ENCODE measurements around the gene GPHA2. TPM values are rescaled to one million over a fixed set of nuclear protein-coding genes. Genes with fewer than 3 reads are reported as not detected.

GPHA2 gene
- total and polyA plus RNA-seq, 2 of the 13 experiments (the other 11 are each of a cell fraction or from before 2014, with no cell fraction given): 13.0 to 19.1 TPM

DNA sequence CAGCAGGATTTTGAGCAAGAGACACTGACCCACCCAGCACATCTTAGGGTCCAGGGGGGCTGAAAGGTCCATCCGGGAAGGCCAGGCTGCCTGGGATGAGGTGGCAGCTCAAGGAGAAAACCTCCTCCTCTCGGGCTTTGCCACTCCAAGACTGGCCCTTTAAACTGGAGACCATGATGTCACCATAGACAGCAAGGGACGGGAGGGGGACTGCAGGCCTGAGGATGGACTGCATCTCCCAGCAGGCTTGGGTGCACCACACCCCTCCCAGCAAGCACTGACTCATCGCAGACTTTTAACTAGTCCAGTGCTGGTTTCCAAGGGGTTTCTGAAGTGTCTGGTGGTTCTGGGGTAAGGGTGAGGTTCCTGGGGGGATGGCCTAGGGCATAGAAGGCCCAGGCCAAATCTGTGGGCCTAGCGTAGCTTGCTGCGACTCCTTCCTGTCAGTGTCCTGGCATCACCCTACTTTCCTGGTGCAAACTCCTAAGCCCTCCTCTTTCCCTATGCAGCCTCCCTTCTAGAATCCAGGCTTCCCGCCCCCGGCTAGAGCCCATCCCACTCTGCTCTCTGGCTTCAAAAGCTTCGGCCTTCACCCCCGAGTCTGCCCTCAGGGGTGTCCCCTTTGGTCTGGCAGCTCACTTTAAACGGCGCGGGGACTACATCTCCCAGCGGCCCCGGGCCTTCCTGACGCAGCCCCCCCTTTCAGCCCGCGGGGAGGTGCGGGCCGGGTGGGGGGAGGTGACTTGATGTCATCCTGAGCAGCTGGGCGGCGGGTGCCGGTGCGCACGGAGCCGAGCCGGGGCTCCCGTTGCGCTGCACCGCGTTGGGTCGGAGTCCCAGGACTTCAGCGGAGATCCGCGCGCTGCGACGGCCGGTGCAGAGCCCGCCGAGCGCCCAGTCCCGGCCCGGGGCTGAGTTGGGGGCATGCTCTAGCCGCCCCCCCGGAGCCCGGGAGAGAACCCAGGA is 11.5 kb downstream of the GPHA2 start, which contains the start of gene PPP2R5B (continued):
- TF ChIP-seq, protein P1, sequence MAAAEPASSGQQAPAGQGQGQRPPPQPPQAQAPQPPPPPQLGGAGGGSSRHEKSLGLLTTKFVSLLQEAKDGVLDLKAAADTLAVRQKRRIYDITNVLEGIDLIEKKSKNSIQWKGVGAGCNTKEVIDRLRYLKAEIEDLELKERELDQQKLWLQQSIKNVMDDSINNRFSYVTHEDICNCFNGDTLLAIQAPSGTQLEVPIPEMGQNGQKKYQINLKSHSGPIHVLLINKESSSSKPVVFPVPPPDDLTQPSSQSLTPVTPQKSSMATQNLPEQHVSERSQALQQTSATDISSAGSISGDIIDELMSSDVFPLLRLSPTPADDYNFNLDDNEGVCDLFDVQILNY (CRISPR knock-in tag; conservative IDR thresholded peaks at IDR 0.05): peak; percentile 51; the same call in 1 of the 2 replicates
- TF ChIP-seq STAT5B (CRISPR knock-in tag; IDR thresholded peaks at IDR 0.05) (no peak), ZFP37 (CRISPR knock-in tag; IDR thresholded peaks at IDR 0.05; ENCODE audit: borderline replicate concordance) (no peak; the same call in 1 of the 2 replicates), JUN (CRISPR knock-in tag; IDR thresholded peaks at IDR 0.05) (peak; percentile 93), ZNF234 (CRISPR knock-in tag; conservative IDR thresholded peaks at IDR 0.05) (no peak), KLF11 (CRISPR knock-in tag; IDR thresholded peaks at IDR 0.05) (no peak), ZNF121 (CRISPR knock-in tag; IDR thresholded peaks at IDR 0.05) (no peak), NFATC3 (CRISPR knock-in tag; IDR thresholded peaks at IDR 0.05) (0 out of 2 replicates have a peak, but pooled peaks have one; percentile 15), ZNF501 (CRISPR knock-in tag; IDR thresholded peaks at IDR 0.05) (peak; percentile 91), PHF21A (CRISPR knock-in tag; IDR thresholded peaks at IDR 0.05) (peak; percentile 68), GTF3A (CRISPR knock-in tag; conservative IDR thresholded peaks at IDR 0.05) (no peak), ZFP41 (CRISPR knock-in tag; IDR thresholded peaks at IDR 0.05; ENCODE audit: borderline replicate concordance) (no peak), HNF4A (CRISPR knock-in tag; IDR thresholded peaks at IDR 0.05) (no peak), NFKBIZ (CRISPR knock-in tag; IDR thresholded peaks at IDR 0.05) (no peak), ZNF670 (CRISPR knock-in tag; IDR thresholded peaks at IDR 0.05; ENCODE audit: borderline replicate concordance) (no peak)
- TF ChIP-seq, protein P2, sequence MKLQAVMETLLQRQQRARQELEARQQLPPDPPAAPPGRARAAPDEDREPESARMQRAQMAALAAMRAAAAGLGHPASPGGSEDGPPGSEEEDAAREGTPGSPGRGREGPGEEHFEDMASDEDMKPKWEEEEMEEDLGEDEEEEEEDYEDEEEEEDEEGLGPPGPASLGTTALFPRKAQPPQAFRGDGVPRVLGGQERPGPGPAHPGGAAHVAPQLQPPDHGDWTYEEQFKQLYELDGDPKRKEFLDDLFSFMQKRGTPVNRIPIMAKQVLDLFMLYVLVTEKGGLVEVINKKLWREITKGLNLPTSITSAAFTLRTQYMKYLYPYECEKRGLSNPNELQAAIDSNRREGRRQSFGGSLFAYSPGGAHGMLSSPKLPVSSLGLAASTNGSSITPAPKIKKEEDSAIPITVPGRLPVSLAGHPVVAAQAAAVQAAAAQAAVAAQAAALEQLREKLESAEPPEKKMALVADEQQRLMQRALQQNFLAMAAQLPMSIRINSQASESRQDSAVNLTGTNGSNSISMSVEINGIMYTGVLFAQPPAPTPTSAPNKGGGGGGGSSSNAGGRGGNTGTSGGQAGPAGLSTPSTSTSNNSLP (IDR thresholded peaks at IDR 0.05; ENCODE audit: low read depth, low read length): no peak
- TF ChIP-seq, protein P3, sequence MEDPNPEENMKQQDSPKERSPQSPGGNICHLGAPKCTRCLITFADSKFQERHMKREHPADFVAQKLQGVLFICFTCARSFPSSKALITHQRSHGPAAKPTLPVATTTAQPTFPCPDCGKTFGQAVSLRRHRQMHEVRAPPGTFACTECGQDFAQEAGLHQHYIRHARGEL (CRISPR knock-in tag; IDR thresholded peaks at IDR 0.05): no peak
- TF ChIP-seq, protein P4, sequence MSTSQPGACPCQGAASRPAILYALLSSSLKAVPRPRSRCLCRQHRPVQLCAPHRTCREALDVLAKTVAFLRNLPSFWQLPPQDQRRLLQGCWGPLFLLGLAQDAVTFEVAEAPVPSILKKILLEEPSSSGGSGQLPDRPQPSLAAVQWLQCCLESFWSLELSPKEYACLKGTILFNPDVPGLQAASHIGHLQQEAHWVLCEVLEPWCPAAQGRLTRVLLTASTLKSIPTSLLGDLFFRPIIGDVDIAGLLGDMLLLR (CRISPR knock-in tag; IDR thresholded peaks at IDR 0.05): peak; percentile 73; the same call in 1 of the 2 replicates
- TF ChIP-seq, protein P5, sequence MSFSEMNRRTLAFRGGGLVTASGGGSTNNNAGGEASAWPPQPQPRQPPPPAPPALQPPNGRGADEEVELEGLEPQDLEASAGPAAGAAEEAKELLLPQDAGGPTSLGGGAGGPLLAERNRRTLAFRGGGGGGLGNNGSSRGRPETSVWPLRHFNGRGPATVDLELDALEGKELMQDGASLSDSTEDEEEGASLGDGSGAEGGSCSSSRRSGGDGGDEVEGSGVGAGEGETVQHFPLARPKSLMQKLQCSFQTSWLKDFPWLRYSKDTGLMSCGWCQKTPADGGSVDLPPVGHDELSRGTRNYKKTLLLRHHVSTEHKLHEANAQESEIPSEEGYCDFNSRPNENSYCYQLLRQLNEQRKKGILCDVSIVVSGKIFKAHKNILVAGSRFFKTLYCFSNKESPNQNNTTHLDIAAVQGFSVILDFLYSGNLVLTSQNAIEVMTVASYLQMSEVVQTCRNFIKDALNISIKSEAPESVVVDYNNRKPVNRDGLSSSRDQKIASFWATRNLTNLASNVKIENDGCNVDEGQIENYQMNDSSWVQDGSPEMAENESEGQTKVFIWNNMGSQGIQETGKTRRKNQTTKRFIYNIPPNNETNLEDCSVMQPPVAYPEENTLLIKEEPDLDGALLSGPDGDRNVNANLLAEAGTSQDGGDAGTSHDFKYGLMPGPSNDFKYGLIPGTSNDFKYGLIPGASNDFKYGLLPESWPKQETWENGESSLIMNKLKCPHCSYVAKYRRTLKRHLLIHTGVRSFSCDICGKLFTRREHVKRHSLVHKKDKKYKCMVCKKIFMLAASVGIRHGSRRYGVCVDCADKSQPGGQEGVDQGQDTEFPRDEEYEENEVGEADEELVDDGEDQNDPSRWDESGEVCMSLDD (CRISPR knock-in tag; IDR thresholded peaks at IDR 0.05; ENCODE audit: borderline replicate concordance): no peak
- TF ChIP-seq, protein P6, sequence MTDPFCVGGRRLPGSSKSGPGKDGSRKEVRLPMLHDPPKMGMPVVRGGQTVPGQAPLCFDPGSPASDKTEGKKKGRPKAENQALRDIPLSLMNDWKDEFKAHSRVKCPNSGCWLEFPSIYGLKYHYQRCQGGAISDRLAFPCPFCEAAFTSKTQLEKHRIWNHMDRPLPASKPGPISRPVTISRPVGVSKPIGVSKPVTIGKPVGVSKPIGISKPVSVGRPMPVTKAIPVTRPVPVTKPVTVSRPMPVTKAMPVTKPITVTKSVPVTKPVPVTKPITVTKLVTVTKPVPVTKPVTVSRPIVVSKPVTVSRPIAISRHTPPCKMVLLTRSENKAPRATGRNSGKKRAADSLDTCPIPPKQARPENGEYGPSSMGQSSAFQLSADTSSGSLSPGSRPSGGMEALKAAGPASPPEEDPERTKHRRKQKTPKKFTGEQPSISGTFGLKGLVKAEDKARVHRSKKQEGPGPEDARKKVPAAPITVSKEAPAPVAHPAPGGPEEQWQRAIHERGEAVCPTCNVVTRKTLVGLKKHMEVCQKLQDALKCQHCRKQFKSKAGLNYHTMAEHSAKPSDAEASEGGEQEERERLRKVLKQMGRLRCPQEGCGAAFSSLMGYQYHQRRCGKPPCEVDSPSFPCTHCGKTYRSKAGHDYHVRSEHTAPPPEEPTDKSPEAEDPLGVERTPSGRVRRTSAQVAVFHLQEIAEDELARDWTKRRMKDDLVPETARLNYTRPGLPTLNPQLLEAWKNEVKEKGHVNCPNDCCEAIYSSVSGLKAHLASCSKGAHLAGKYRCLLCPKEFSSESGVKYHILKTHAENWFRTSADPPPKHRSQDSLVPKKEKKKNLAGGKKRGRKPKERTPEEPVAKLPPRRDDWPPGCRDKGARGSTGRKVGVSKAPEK (CRISPR knock-in tag; IDR thresholded peaks at IDR 0.05; ENCODE audit: borderline replicate concordance): no peak

All from HepG2 (cell line).